HG03342 (cell line): ENCODE results near the gene EMX2.

ENCODE experiments used
- ATAC-seq: cut with Tn5 transposase; IDR thresholded peaks from one replicate; pipeline ENCODE4 v1.9.1; 2021; ENCODE audit warnings: mild to moderate bottlenecking, moderate library complexity; ENCODE audit not compliant: unreplicated experiment

Gene EMX2

GRCh38 chr10:117531371-117532002, 11.1 kb upstream of the EMX2 start:
- ATAC-seq, result no peak

GRCh38 chr10:117532003-117532385, 10.6 kb upstream of the EMX2 start:
- ATAC-seq, result no peak

- ATAC-seq, result no peak
Measured at GRCh38 chr10:117532451-117533107, 10.0 kb upstream of the EMX2 start.

GRCh38 chr10:117533507-117534281, 8.9 kb upstream of the EMX2 start:
- no peak for ATAC-seq

GRCh38 chr10:117534321-117535297, 7.9 kb upstream of the EMX2 start:
- no peak for ATAC-seq

- ATAC-seq, result no peak
Measured at GRCh38 chr10:117535298-117536071, 7.1 kb upstream of the EMX2 start.

- ATAC-seq, result no peak
Measured at GRCh38 chr10:117536072-117536865, 6.3 kb upstream of the EMX2 start.

- no peak for ATAC-seq
Measured at GRCh38 chr10:117536866-117537435, 5.6 kb upstream of the EMX2 start.

- ATAC-seq, result peak; percentile 36
Measured at GRCh38 chr10:117537436-117537903, 5.1 kb upstream of the EMX2 start.

- peak; percentile 58 for ATAC-seq
Measured at GRCh38 chr10:117537904-117538524, 4.5 kb upstream of the EMX2 start.

GRCh38 chr10:117539361-117539773, 3.2 kb upstream of the EMX2 start:
- ATAC-seq, result no peak

GRCh38 chr10:117539903-117540639, 2.5 kb upstream of the EMX2 start:
- ATAC-seq, result no peak

- no peak for ATAC-seq
Measured at GRCh38 chr10:117540640-117541404, 1.7 kb upstream of the EMX2 start.

- ATAC-seq, result no peak
Measured at GRCh38 chr10:117541405-117541908, 1.1 kb upstream of the EMX2 start.

GRCh38 chr10:117541909-117542705, 439 bp upstream of the EMX2 start:
- ATAC-seq, result no peak
